ENCODE measurements around the gene STUM.

The STUM gene

GRCh38 chr1:226575739-226576378 lies 27.3 kb downstream of the STUM start:
- no peak for DNase-seq
- Histone ChIP-seq H3K4me2 (ENCODE audit: low read depth, low read length) (no peak overlapping the region), H3K9ac (ENCODE audit: low read length) (no peak overlapping the region)

GRCh38 chr1:226576601-226577000 lies 28.0 kb downstream of the STUM start:
- Histone ChIP-seq H3K9me3 (replicated peaks; ENCODE audit: insufficient read depth, low read length) (no peaks in the 10 kb centered on the region), H3K9me2 (replicated peaks; ENCODE audit: insufficient read depth, low read length) (no peaks in the 10 kb centered on the region), H3K79me2 (ENCODE audit: low read length) (no peaks in the 10 kb centered on the region), H3K4me3 (ENCODE audit: low read length) (no peak overlapping the region), H2AFZ (ENCODE audit: low read length) (no peak overlapping the region), H3K27me3 (replicated peaks; ENCODE audit: insufficient read depth, low read length) (no peaks in the 10 kb centered on the region), H3K4me1 (ENCODE audit: low read length) (no peaks in the 10 kb centered on the region), H3K9ac (ENCODE audit: low read length) (no peak overlapping the region), H3K27ac (ENCODE audit: low read length) (no peak overlapping the region), H3K36me3 (replicated peaks; ENCODE audit: insufficient read depth, low read length) (no peaks in the 10 kb centered on the region), H3F3A (ENCODE audit: insufficient read depth, low read length) (no peaks in the 10 kb centered on the region), H4K20me1 (ENCODE audit: insufficient read depth, low read length) (no peaks in the 10 kb centered on the region), H3K4me2 (ENCODE audit: low read depth, low read length) (no peak overlapping the region)
- TF ChIP-seq CTCF (IDR thresholded peaks at IDR 0.05; ENCODE audit: low read length) (no peak), EZH2phosphoT487 (IDR thresholded peaks at IDR 0.05; ENCODE audit: low read length) (no peak), EZH2 (optimal IDR thresholded peaks at IDR 0.05; ENCODE audit: low read depth, low read length) (no peak)
- no peak for DNase-seq

More at GRCh38 chr1:226575739-226576378, 27.3 kb downstream of the STUM start:
- Histone ChIP-seq H4K20me1 (ENCODE audit: insufficient read depth, low read length) (no peaks in the 10 kb centered on the region), H3K27me3 (replicated peaks; ENCODE audit: insufficient read depth, low read length) (no peaks in the 10 kb centered on the region), H3K9me2 (replicated peaks; ENCODE audit: insufficient read depth, low read length) (no peaks in the 10 kb centered on the region), H3K79me2 (ENCODE audit: low read length) (no peaks in the 10 kb centered on the region), H3K27ac (ENCODE audit: low read length) (no peak overlapping the region), H2AFZ (ENCODE audit: low read length) (no peak overlapping the region), H3K36me3 (replicated peaks; ENCODE audit: insufficient read depth, low read length) (no peaks in the 10 kb centered on the region), H3K4me3 (ENCODE audit: low read length) (no peak overlapping the region), H3K9me3 (replicated peaks; ENCODE audit: insufficient read depth, low read length) (no peaks in the 10 kb centered on the region), H3F3A (ENCODE audit: insufficient read depth, low read length) (no peaks in the 10 kb centered on the region), H3K4me1 (ENCODE audit: low read length) (no peaks in the 10 kb centered on the region)
- TF ChIP-seq CTCF (IDR thresholded peaks at IDR 0.05; ENCODE audit: low read length) = no peak
- TF ChIP-seq EZH2phosphoT487 (IDR thresholded peaks at IDR 0.05; ENCODE audit: low read length) = no peak
- TF ChIP-seq EZH2 (optimal IDR thresholded peaks at IDR 0.05; ENCODE audit: low read depth, low read length) = no peak

GRCh38 chr1:226577401-226578180 lies 29.0 kb downstream of the STUM start:
- no peak overlapping the region for H3K4me3 ChIP-seq (ENCODE audit: low read length)
- no peak overlapping the region for H3K4me2 ChIP-seq (ENCODE audit: low read depth, low read length)
- no peak overlapping the region for H3K9ac ChIP-seq (ENCODE audit: low read length)
- H3F3A ChIP-seq (ENCODE audit: insufficient read depth, low read length) = no peaks in the 10 kb centered on the region
- H4K20me1 ChIP-seq (ENCODE audit: insufficient read depth, low read length) = no peaks in the 10 kb centered on the region
- no peak for DNase-seq
- no peaks in the 10 kb centered on the region for H3K9me3 ChIP-seq (replicated peaks; ENCODE audit: insufficient read depth, low read length)
- no peaks in the 10 kb centered on the region for H3K27me3 ChIP-seq (replicated peaks; ENCODE audit: insufficient read depth, low read length)
- H3K27ac ChIP-seq (ENCODE audit: low read length) = no peak overlapping the region
- H3K79me2 ChIP-seq (ENCODE audit: low read length) = no peaks in the 10 kb centered on the region
- H3K9me2 ChIP-seq (replicated peaks; ENCODE audit: insufficient read depth, low read length) = no peaks in the 10 kb centered on the region
- no peaks in the 10 kb centered on the region for H3K36me3 ChIP-seq (replicated peaks; ENCODE audit: insufficient read depth, low read length)
- no peaks in the 10 kb centered on the region for H3K4me1 ChIP-seq (ENCODE audit: low read length)
- no peak overlapping the region for H2AFZ ChIP-seq (ENCODE audit: low read length)
- TF ChIP-seq EZH2 (optimal IDR thresholded peaks at IDR 0.05; ENCODE audit: low read depth, low read length) (no peak), EZH2phosphoT487 (IDR thresholded peaks at IDR 0.05; ENCODE audit: low read length) (no peak), CTCF (IDR thresholded peaks at IDR 0.05; ENCODE audit: low read length) (no peak)
